A673 (cell line): Measurements from ENCODE around the gene ZNF189. TPM values are rescaled to one million over a fixed set of nuclear protein-coding genes. Genes with fewer than 3 reads are reported as not detected.

Experiments used
- BruUV-seq: library from RNA; stranded (reverse); fragments of 400-500 nt; replicated peaks from 2 replicates; lab custom pipeline; 2021; lab: Mats Ljungman, UMichigan
- CTCF ChIA-PET: fragments of 300-600 bp; sonication (Branson Sonifier 250); formaldehyde crosslinking; loops from one replicate; lab custom pipeline; 2022; ENCODE audit warnings: antibody characterized with exemption; lab: Charles Lee
- POLR2A ChIA-PET: fragments of 300-600 bp; sonication (Branson Sonifier 250); formaldehyde crosslinking; loops from one replicate; lab custom pipeline; 2022; ENCODE audit warnings: antibody characterized with exemption; ENCODE audit not compliant: low non-redundant PET; lab: Charles Lee
- DNase-seq: peaks from one replicate; pipeline ENCODE4 v3.0.0-alpha.2; 2015; ENCODE audit warnings: low spot score
- H3K27ac ChIP-seq: fragments of 200-600 bp; sonication (generic); 2 replicates; pipeline ENCODE4 v1.5.1; 2016; ENCODE audit warnings: mixed run types, low read depth, mild to moderate bottlenecking, mixed read lengths, antibody characterized with exemption, low read length; ENCODE audit not compliant: poor library complexity, severe bottlenecking
- H3K27me3 ChIP-seq: fragments of 200-600 bp; sonication (generic); replicated peaks from 2 replicates; pipeline ENCODE4 v1.6.1; 2017; ENCODE audit warnings: mixed run types, low read depth, mild to moderate bottlenecking, mixed read lengths, antibody characterized with exemption, low read length; ENCODE audit not compliant: insufficient read depth, poor library complexity
- H3K36me3 ChIP-seq: fragments of 200-600 bp; sonication (generic); 2 replicates; pipeline ENCODE4 v1.6.1; 2016; ENCODE audit warnings: mixed run types, mild to moderate bottlenecking, mixed read lengths, antibody characterized with exemption, low read length; ENCODE audit not compliant: insufficient read depth, poor library complexity, severe bottlenecking
- H3K4me1 ChIP-seq: fragments of 200-600 bp; sonication (generic); 2 replicates; pipeline ENCODE4 v1.6.1; 2017; ENCODE audit warnings: mixed run types, mild to moderate bottlenecking, mixed read lengths, antibody characterized with exemption, low read length; ENCODE audit not compliant: insufficient read depth, poor library complexity, severe bottlenecking
- H3K4me3 ChIP-seq: fragments of 200-600 bp; sonication (generic); 2 replicates; pipeline ENCODE4 v1.5.1; 2016; ENCODE audit warnings: low read depth, mixed run types, mild to moderate bottlenecking, mixed read lengths, low read length; ENCODE audit not compliant: poor library complexity, severe bottlenecking
- H3K9me3 ChIP-seq: fragments of 200-600 bp; sonication (generic); 2 replicates; pipeline ENCODE4 v1.6.1; 2016; ENCODE audit warnings: mixed run types, low read depth, mild to moderate bottlenecking, mixed read lengths, antibody characterized with exemption, low read length; ENCODE audit not compliant: poor library complexity, severe bottlenecking
- CTCF ChIP-seq: fragments of 300-800, 200-600 bp; sonication (generic); conservative IDR thresholded peaks from 2 replicates; pipeline ENCODE4 v1.5.1; 2017; ENCODE audit warnings: low read depth, mild to moderate bottlenecking, antibody characterized with exemption, low read length, moderate library complexity, mixed read lengths
- EZH2 ChIP-seq: fragments of 200-600 bp; sonication (generic); IDR thresholded peaks from 2 replicates; pipeline ENCODE4 v1.6.1; 2017; ENCODE audit warnings: borderline replicate concordance, low read depth, mild to moderate bottlenecking, mixed read lengths, antibody characterized with exemption, low read length; ENCODE audit not compliant: poor library complexity, severe bottlenecking
- intact Hi-C: fragments of 100-400 bp; cut with micrococcal nuclease; formaldehyde crosslinking; loops from one replicate; pipeline ENCODE4 v1.10.0; 2022; ENCODE audit not compliant: unreplicated experiment
- total RNA-seq: library from RNA; stranded (reverse); gene quantifications from 2 replicates; pipeline ENCODE4 v1.2.3, GENCODE V29; 2021

ZNF189 gene
- total RNA-seq, 1 experiment from 2014 or later: 17.6 TPM

- Histone ChIP-seq H3K4me1 (no peaks in the 10 kb centered on the region), H3K27me3 (no peaks in the 10 kb centered on the region), H3K9me3 (no peaks in the 10 kb centered on the region), H3K36me3 (no peaks in the 10 kb centered on the region), H3K4me3 (no peak overlapping the region), H3K27ac (no peak overlapping the region)
- POLR2A ChIA-PET: no interaction called here
- TF ChIP-seq EZH2 (no peak), CTCF (no peak)
- CTCF ChIA-PET: no interaction called here
- no peak for DNase-seq
- intact Hi-C loops: no loop called here
- BruUV-seq: no TSS peak
These were observed 45.0 kb upstream of the ZNF189 start for GRCh38 chr9:101353683-101354082.

GRCh38 chr9:101354143-101354764 lies 44.4 kb upstream of the ZNF189 start:
- H3K4me3 ChIP-seq: no peak overlapping the region
- no peaks in the 10 kb centered on the region for H3K36me3 ChIP-seq
- H3K27ac ChIP-seq: no peak overlapping the region
- H3K27me3 ChIP-seq: no peaks in the 10 kb centered on the region
- intact Hi-C loops: no loop called here
- POLR2A ChIA-PET: no interaction called here
- CTCF ChIA-PET: no interaction called here
- H3K4me1 ChIP-seq: no peaks in the 10 kb centered on the region
- no peak for DNase-seq
- H3K9me3 ChIP-seq: no peaks in the 10 kb centered on the region
- no TSS peak for BruUV-seq
- no peak for TF ChIP-seq CTCF
- TF ChIP-seq EZH2: no peak

- no peaks in the 10 kb centered on the region for H3K36me3 ChIP-seq
- no peaks in the 10 kb centered on the region for H3K4me1 ChIP-seq
- no peak for DNase-seq
- H3K4me3 ChIP-seq: no peak overlapping the region
- TF ChIP-seq CTCF (no peak), EZH2 (no peak)
- no peaks in the 10 kb centered on the region for H3K9me3 ChIP-seq
- no peak overlapping the region for H3K27ac ChIP-seq
- POLR2A ChIA-PET: no interaction called here
- BruUV-seq: no TSS peak
- intact Hi-C loops: no loop called here
- H3K27me3 ChIP-seq: no peaks in the 10 kb centered on the region
- CTCF ChIA-PET: no interaction called here
These were observed 43.6 kb upstream of the ZNF189 start for GRCh38 chr9:101354765-101355708.
